ENCODE measurements around the gene VPS9D1. TPM values are rescaled to one million over a fixed set of nuclear protein-coding genes. Genes with fewer than 3 reads are reported as not detected.

Gene VPS9D1
- total and polyA plus RNA-seq, 10 of the 15 experiments (the other 5 are each of a cell fraction or from before 2014, with no cell fraction given) = 0.65 to 4.2 (median 1.1) TPM

DNA sequence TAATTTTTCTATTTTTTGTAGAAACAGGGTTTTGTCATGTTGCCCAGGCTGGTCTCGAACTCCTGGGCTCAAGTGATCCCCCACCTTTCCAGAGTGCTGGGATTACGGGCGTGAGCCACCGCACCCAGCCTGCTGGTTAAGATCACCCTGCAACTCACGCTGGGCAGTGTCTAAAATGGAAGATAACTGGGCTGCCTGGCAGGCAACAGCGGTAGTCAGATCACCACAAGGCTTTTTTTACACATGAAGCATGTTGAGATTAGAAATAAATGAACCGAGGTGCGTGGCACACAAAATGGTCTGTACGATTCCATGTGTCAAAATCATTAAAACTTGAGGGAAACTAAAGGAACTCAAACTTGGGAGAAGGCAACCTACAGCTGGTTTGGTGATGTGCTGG lies 27.4 kb upstream of the VPS9D1 start:
- DNase-seq (ENCODE audit: low read depth, low spot score) = no peak
- H3K36me3 ChIP-seq (ENCODE audit: control insufficient read depth in 2 of 2, insufficient read depth in 2 of 2, low read length in 1 of 2) = peaks cover 31 to 47% of the 10 kb centered on the region in 2 experiments; a peak in 3 of 4 replicates
- H3K9ac ChIP-seq (ENCODE audit: control insufficient read depth, insufficient read depth, low read length) = no peak overlapping the region
- FAIRE-seq = no peak
- POLR2A ChIA-PET = no interaction called here
- no peaks in the 10 kb centered on the region for H3K27me3 ChIP-seq (replicated peaks in 1 of 2; ENCODE audit: control insufficient read depth in 2 of 2, insufficient read depth in 2 of 2, low read length in 1 of 2)
- 96% methylated on average over 9 of the region's 9 CpGs for WGBS (ENCODE audit: insufficient coverage, insufficient replicate concordance, low lambda C conversion rate, missing lambda C conversion rate)
- H3K4me1 ChIP-seq (ENCODE audit: control insufficient read depth, insufficient read depth, low read length) = no peaks in the 10 kb centered on the region; the same call in 1 of the 2 replicates
- no TSS peak for BruUV-seq (replicated peaks)
- ATAC-seq = no peak
- H3K27ac ChIP-seq (ENCODE audit: control insufficient read depth, insufficient read depth) = no peak overlapping the region
- TF ChIP-seq POLR2A (IDR thresholded peaks at IDR 0.05; ENCODE audit: low read depth, low read length) (0 out of 2 replicates have a peak, but pooled peaks have one; percentile 3), SIX5 (IDR thresholded peaks at IDR 0.05; ENCODE audit: low read depth, low read length, severe bottlenecking) (no peak)
- RAD21 ChIA-PET (ENCODE audit: unreplicated experiment) = no interaction called here
- H3K9me3 ChIP-seq (replicated peaks; ENCODE audit: control insufficient read depth, insufficient read depth, low read length) = no peaks in the 10 kb centered on the region
- in situ Hi-C loops (cut with MboI) (no loop called here), intact Hi-C loops (cut with micrococcal nuclease; ENCODE audit: unreplicated experiment) (no loop called here)
- no peaks in the 10 kb centered on the region for H3K79me2 ChIP-seq (ENCODE audit: control insufficient read depth, insufficient read depth, low read length)
- H3K4me2 ChIP-seq (ENCODE audit: control insufficient read depth, insufficient read depth) = no peak overlapping the region
- H2AFZ ChIP-seq (ENCODE audit: control insufficient read depth, low read depth, low read length) = no peak overlapping the region
- SMC1A ChIA-PET (ENCODE audit: uncharacterized antibody, unreplicated experiment) = no interaction called here
- H4K20me1 ChIP-seq (ENCODE audit: control insufficient read depth, insufficient read depth) = no peaks in the 10 kb centered on the region
- H3K4me3 ChIP-seq = no peak overlapping the region
- CTCF ChIA-PET = no interaction called here

- H3K79me2 ChIP-seq (ENCODE audit: control insufficient read depth, insufficient read depth, low read length) = no peaks in the 10 kb centered on the region
- intact Hi-C loops (cut with micrococcal nuclease; ENCODE audit: unreplicated experiment) (no loop called here), in situ Hi-C loops (cut with MboI) (no loop called here)
- SMC1A ChIA-PET (ENCODE audit: uncharacterized antibody, unreplicated experiment) = no interaction called here
- H3K4me1 ChIP-seq (ENCODE audit: control insufficient read depth, insufficient read depth, low read length) = no peaks in the 10 kb centered on the region; the same call in 1 of the 2 replicates
- CTCF ChIA-PET = interaction anchor here (1.1 to 1.3 kb wide), 2 partner anchors 15 to 118 kb away, joined by 3 read pairs; no protein-coding TSS in a partner anchor
- RAD21 ChIA-PET (ENCODE audit: unreplicated experiment) = no interaction called here
- H3K27ac ChIP-seq (ENCODE audit: control insufficient read depth, insufficient read depth) = no peak overlapping the region
- H4K20me1 ChIP-seq (ENCODE audit: control insufficient read depth, insufficient read depth) = no peaks in the 10 kb centered on the region
- peak; percentile 26; the same call in 1 of the 2 replicates for TF ChIP-seq POLR2A (IDR thresholded peaks at IDR 0.05; ENCODE audit: low read depth, low read length)
- TF ChIP-seq NFYB (IDR thresholded peaks at IDR 0.05; ENCODE audit: insufficient read depth, low read depth, low read length) = no peak
- no TSS peak for BruUV-seq (replicated peaks)
- H3K4me2 ChIP-seq (ENCODE audit: control insufficient read depth, insufficient read depth) = no peak overlapping the region
- no peak overlapping the region for H3K9ac ChIP-seq (ENCODE audit: control insufficient read depth, insufficient read depth, low read length)
- peaks cover 35 to 54% of the 10 kb centered on the region in 2 experiments; a peak in 3 of 4 replicates for H3K36me3 ChIP-seq (ENCODE audit: control insufficient read depth in 2 of 2, insufficient read depth in 2 of 2, low read length in 1 of 2)
- no peak for FAIRE-seq
- H3K9me3 ChIP-seq (replicated peaks; ENCODE audit: control insufficient read depth, insufficient read depth, low read length) = no peaks in the 10 kb centered on the region
- DNase-seq (ENCODE audit: low read depth, low spot score) = no peak
- 89% methylated on average over 15 of the region's 15 CpGs for WGBS (ENCODE audit: insufficient coverage, insufficient replicate concordance, low lambda C conversion rate, missing lambda C conversion rate)
- POLR2A ChIA-PET = no interaction called here
- H2AFZ ChIP-seq (ENCODE audit: control insufficient read depth, low read depth, low read length) = no peak overlapping the region
- H3K27me3 ChIP-seq (replicated peaks in 1 of 2; ENCODE audit: control insufficient read depth in 2 of 2, insufficient read depth in 2 of 2, low read length in 1 of 2) = no peaks in the 10 kb centered on the region
- no peak for ATAC-seq
- H3K4me3 ChIP-seq = no peak overlapping the region
These were observed 25.3 kb upstream of the VPS9D1 start for GRCh38 chr16:89746043-89746442.

All from GM12878 (cell line).